OCI-LY1 (cell line): ENCODE measurements around the gene CSDE1.
A peak's percentile ranks its signal among the peaks of the same experiment; 100 is the strongest.

ENCODE experiments used
- H2AFZ ChIP-seq: fragments of 200-600 bp; sonication (generic), shearing (Covaris generic); 2 replicates; pipeline ENCODE4 v1.6.0; 2014; ENCODE audit warnings: antibody characterized with exemption, mild to moderate bottlenecking, low read length
- H3F3A ChIP-seq: fragments of 200-600 bp; sonication (generic), shearing (Covaris generic); 2 replicates; pipeline ENCODE4 v1.6.0; 2014; ENCODE audit warnings: mild to moderate bottlenecking, antibody characterized with exemption, low read length, moderate library complexity; ENCODE audit not compliant: insufficient read depth
- H3K27ac ChIP-seq: fragments of 200-600 bp; sonication (generic); 2 replicates; pipeline ENCODE4 v1.5.1; 2014; ENCODE audit warnings: low read length, mixed run types, mild to moderate bottlenecking, low read depth; ENCODE audit not compliant: poor library complexity, severe bottlenecking
- H3K27me3 ChIP-seq: fragments of 200-600 bp; sonication (generic); 2 replicates; pipeline ENCODE4 v1.6.0; 2014; ENCODE audit warnings: antibody characterized with exemption, mild to moderate bottlenecking, low read length, moderate library complexity; ENCODE audit not compliant: insufficient read depth
- H3K36me3 ChIP-seq: fragments of 200-600 bp; sonication (generic); 2 replicates; pipeline ENCODE4 v1.6.1; 2014; ENCODE audit warnings: mild to moderate bottlenecking, antibody characterized with exemption, low read length, moderate library complexity, mixed read lengths; ENCODE audit not compliant: insufficient read depth
- H3K4me1 ChIP-seq: fragments of 200-600 bp; sonication (generic); 2 replicates; pipeline ENCODE4 v1.5.1; 2014; ENCODE audit warnings: mild to moderate bottlenecking, low read length, moderate library complexity; ENCODE audit not compliant: insufficient read depth, severe bottlenecking
- H3K4me2 ChIP-seq: fragments of 200-600 bp; sonication (generic), shearing (Covaris generic); 2 replicates; pipeline ENCODE4 v1.6.1; 2014; ENCODE audit warnings: low read length
- H3K4me3 ChIP-seq: fragments of 200-600 bp; sonication (generic); 2 replicates; pipeline ENCODE4 v1.5.1; 2014; ENCODE audit warnings: low read length, low read depth, mild to moderate bottlenecking, mixed read lengths; ENCODE audit not compliant: poor library complexity, severe bottlenecking
- H3K79me2 ChIP-seq: fragments of 200-600 bp; shearing (Covaris generic); 2 replicates; pipeline ENCODE4 v1.6.1; 2016; ENCODE audit warnings: mixed run types, low read length, mixed read lengths; ENCODE audit not compliant: insufficient read depth
- H3K9ac ChIP-seq: fragments of 200-600 bp; sonication (generic), shearing (Covaris generic); 2 replicates; pipeline ENCODE4 v1.6.1; 2014; ENCODE audit warnings: mild to moderate bottlenecking, low read length, mixed read lengths
- H3K9me2 ChIP-seq: fragments of 200-600 bp; sonication (generic), shearing (Covaris generic); 2 replicates; pipeline ENCODE4 v1.6.1; 2014; ENCODE audit warnings: low read depth, mild to moderate bottlenecking, low read length, mixed read lengths
- H3K9me3 ChIP-seq: fragments of 200-600 bp; shearing (Covaris generic); 2 replicates; pipeline ENCODE4 v1.6.1; 2014; ENCODE audit warnings: low read length, mixed read lengths
- H4K20me1 ChIP-seq: fragments of 200-600 bp; sonication (generic), shearing (Covaris generic); 2 replicates; pipeline ENCODE4 v1.6.0; 2016; ENCODE audit warnings: mild to moderate bottlenecking, low read length; ENCODE audit not compliant: insufficient read depth
- EZH2 ChIP-seq: fragments of 200-600 bp; sonication (generic), shearing (Covaris generic); IDR thresholded peaks from 2 replicates; pipeline ENCODE4 v1.8.0; 2017; ENCODE audit warnings: borderline replicate concordance, mixed run types, mild to moderate bottlenecking, antibody characterized with exemption, low read length, moderate library complexity, mixed read lengths
- TF ChIP-seq, protein P1 (sequence below): fragments of 200-600 bp; sonication (generic), shearing (Covaris generic); IDR thresholded peaks from 2 replicates; pipeline ENCODE4 v1.5.1; 2017; ENCODE audit warnings: mild to moderate bottlenecking, antibody characterized with exemption, low read length, moderate library complexity, mixed read lengths

The CSDE1 gene

DNA sequence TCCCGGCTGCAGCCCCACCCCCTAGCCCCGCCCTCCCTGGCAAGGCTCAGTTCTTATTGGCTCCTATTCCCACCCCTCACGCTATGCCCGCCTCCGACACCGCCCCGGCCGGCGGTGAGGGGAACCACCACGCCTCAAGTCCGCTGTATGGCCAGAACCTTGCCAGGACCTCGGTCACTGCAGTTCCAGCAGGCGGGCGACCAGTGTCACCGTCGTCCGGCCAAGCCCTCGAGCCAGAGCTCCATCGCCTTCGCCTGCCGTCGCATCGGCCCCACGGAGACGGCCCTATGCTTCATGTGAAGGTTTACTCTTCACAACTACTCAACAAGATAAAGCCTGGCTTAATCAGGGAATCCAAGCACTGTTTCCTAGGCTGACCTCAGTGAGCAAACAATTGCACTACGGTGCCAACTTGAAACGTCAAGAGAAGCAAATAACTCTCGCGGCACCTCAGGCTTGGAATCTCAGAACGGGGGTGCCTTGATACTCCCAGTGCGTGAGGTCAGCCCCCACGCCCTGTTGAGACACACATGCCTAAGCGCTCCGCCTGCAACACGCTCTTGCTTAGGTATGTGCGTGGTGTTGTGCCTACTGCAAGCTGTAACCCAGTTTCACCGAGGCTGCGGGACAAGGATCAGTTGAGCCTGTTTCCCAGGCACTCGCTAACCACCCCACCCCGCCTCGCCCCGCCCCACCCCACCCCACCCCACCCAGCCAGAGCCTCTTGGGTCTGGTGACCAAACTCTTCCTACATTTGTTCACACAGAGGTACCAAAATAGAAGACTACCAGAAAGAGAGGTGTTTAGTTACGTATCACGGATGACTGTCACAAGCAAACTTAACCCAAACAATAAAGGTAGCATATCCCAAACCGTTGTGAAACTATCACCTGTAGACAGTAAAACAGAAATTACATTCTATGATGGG, 87.4 kb downstream of the CSDE1 start:
- H3K9ac ChIP-seq, result peak overlapping the region; percentile 45; the same call in 1 of the 2 replicates
- no peaks in the 10 kb centered on the region for H3K9me2 ChIP-seq
- no peaks in the 10 kb centered on the region for H3K9me3 ChIP-seq
- H3K27me3 ChIP-seq, result no peaks in the 10 kb centered on the region
- peaks cover 18% of the 10 kb centered on the region for H3K4me1 ChIP-seq
- no peaks in the 10 kb centered on the region for H4K20me1 ChIP-seq
- no peak overlapping the region; the same call in 1 of the 2 replicates for H2AFZ ChIP-seq
- no peaks in the 10 kb centered on the region for H3K79me2 ChIP-seq
- peak overlapping the region; percentile 70 for H3K4me3 ChIP-seq
- H3K36me3 ChIP-seq, result no peaks in the 10 kb centered on the region
- peak overlapping the region; percentile 93 for H3K4me2 ChIP-seq
- no peak for TF ChIP-seq EZH2
- TF ChIP-seq, protein P1, sequence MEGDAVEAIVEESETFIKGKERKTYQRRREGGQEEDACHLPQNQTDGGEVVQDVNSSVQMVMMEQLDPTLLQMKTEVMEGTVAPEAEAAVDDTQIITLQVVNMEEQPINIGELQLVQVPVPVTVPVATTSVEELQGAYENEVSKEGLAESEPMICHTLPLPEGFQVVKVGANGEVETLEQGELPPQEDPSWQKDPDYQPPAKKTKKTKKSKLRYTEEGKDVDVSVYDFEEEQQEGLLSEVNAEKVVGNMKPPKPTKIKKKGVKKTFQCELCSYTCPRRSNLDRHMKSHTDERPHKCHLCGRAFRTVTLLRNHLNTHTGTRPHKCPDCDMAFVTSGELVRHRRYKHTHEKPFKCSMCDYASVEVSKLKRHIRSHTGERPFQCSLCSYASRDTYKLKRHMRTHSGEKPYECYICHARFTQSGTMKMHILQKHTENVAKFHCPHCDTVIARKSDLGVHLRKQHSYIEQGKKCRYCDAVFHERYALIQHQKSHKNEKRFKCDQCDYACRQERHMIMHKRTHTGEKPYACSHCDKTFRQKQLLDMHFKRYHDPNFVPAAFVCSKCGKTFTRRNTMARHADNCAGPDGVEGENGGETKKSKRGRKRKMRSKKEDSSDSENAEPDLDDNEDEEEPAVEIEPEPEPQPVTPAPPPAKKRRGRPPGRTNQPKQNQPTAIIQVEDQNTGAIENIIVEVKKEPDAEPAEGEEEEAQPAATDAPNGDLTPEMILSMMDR, result no peak
- H3F3A ChIP-seq, result no peaks in the 10 kb centered on the region
- no peak overlapping the region for H3K27ac ChIP-seq

DNA sequence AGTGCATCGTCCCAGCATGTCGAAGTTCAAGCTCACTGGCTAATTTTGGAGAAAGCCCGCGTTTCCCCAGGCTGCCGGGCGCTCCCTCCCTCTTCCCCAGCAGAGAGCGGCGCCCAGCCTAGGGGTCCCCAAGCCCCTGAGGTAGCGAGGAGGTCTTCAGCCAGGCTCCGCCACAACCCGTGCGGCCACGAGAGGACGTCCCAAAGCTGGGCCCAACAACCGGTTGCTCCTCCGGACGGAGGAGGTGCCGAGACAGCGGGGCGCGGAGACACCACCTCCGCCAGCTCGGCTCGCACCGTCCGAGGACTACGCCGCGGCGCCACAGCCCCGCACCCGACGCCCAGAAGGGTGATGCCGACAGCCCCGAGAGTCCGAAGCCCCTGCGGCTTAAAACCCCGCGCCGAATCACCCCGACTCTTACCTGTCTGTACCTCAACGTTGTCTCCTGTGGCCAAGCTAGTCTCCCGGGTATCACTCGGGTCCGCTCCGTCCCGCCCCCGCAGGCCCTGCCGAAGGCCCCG, 88.2 kb downstream of the CSDE1 start, which contains the start of gene DENND2C:
Gene DENND2C (minus strand): TSS at position 488 of the 521 bp plus-strand sequence. CDS start 44,065 bp downstream, outside the sequence.
- Histone ChIP-seq H3K4me3 (peak within 1 kb of the TSS; percentile 70), H3K79me2 (no peaks in the 10 kb centered on the region), H2AFZ (peak within 1 kb of the TSS; percentile 72), H3K36me3 (no peaks in the 10 kb centered on the region), H3K27ac (no peak within 1 kb of the TSS), H3K9ac (peak within 1 kb of the TSS; percentile 55), H3F3A (no peaks in the 10 kb centered on the region), H3K9me2 (no peaks in the 10 kb centered on the region), H3K4me1 (peaks cover 18% of the 10 kb centered on the region), H3K27me3 (no peaks in the 10 kb centered on the region), H3K4me2 (peak within 1 kb of the TSS; percentile 93), H4K20me1 (no peaks in the 10 kb centered on the region), H3K9me3 (no peaks in the 10 kb centered on the region)
- no peak for TF ChIP-seq EZH2
- TF ChIP-seq, protein P1, result peak; percentile 19; the same call in 1 of the 2 replicates

DNA sequence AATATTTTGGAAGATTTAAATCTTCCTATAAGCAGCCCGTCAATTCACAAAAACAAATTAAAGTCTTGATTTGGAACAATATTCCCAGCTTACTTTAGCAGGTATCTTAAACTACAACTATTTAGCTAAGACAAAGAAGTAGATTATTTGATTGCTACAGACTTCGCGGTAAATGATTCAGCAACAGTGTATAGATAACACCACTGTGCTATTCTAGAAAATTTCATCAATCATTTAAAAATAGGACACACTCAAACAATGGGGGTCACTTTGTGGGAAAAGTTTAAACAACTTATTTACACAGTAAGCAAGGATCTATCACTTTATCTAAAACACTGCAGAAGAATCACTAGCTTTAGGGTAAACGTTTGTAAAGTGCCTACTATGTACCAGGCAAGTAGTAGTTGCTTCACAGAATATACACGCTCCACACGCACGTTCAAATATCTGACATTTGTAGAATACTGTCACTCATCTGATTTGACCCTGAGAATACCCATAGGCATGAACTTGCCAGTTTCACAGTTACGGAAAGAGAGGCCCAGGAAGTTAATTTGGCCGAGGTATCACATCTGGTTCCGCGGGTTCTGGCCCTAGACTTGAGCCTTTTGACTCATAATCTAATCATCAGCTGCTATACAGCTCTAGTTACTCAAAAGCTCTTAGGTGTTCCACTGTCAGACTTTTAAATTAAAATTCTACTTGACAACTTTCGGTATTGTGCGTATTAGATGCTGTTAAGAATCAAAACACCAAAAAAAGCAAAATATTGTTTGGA, 88.8 kb downstream of the CSDE1 start:
- Histone ChIP-seq H2AFZ (peak overlapping the region; percentile 72), H3K27me3 (no peaks in the 10 kb centered on the region), H3K9ac (peak overlapping the region; percentile 55), H4K20me1 (no peaks in the 10 kb centered on the region), H3F3A (no peaks in the 10 kb centered on the region), H3K27ac (no peak overlapping the region), H3K4me1 (peaks cover 18% of the 10 kb centered on the region), H3K79me2 (no peaks in the 10 kb centered on the region), H3K9me2 (no peaks in the 10 kb centered on the region), H3K4me3 (peak overlapping the region; percentile 70), H3K9me3 (no peaks in the 10 kb centered on the region), H3K36me3 (no peaks in the 10 kb centered on the region), H3K4me2 (peak overlapping the region; percentile 93)
- TF ChIP-seq EZH2, result no peak
- TF ChIP-seq, protein P1, result no peak
